ENCODE results near the gene CDH4. TPM values are rescaled to one million over a fixed set of nuclear protein-coding genes. Genes with fewer than 3 reads are reported as not detected.
A peak's percentile ranks its signal among the peaks of the same experiment; 100 is the strongest.

The CDH4 gene
- total and polyA plus RNA-seq, 2 of the 13 experiments (the other 11 are each of a cell fraction or from before 2014, with no cell fraction given): not detected

GRCh38 chr20:61311656-61312387, 59.8 kb downstream of the CDH4 start (continued):
- no peak for TF ChIP-seq ZFP91 (CRISPR knock-in tag; IDR thresholded peaks at IDR 0.05; ENCODE audit: borderline replicate concordance)
- TF ChIP-seq TBX2 (CRISPR knock-in tag; IDR thresholded peaks at IDR 0.05; ENCODE audit: borderline replicate concordance): no peak
- TF ChIP-seq PAF1 (CRISPR knock-in tag; IDR thresholded peaks at IDR 0.05): no peak
- TF ChIP-seq ZNF432 (CRISPR knock-in tag; IDR thresholded peaks at IDR 0.05; ENCODE audit: borderline replicate concordance): no peak
- no peak for TF ChIP-seq DMTF1 (CRISPR knock-in tag; IDR thresholded peaks at IDR 0.05)
- TF ChIP-seq ZKSCAN5 (CRISPR knock-in tag; IDR thresholded peaks at IDR 0.05): no peak
- TF ChIP-seq AHDC1 (CRISPR knock-in tag; IDR thresholded peaks at IDR 0.05; ENCODE audit: borderline replicate concordance): no peak
- TF ChIP-seq ZNF501 (CRISPR knock-in tag; IDR thresholded peaks at IDR 0.05): no peak
- TF ChIP-seq ISL2 (CRISPR knock-in tag; IDR thresholded peaks at IDR 0.05): no peak
- no peak for TF ChIP-seq CEBPZ (IDR thresholded peaks at IDR 0.05; ENCODE audit: low read length)
- peak; percentile 92; the same call in 1 of the 2 replicates for TF ChIP-seq IKZF1 (IDR thresholded peaks at IDR 0.05)
- TF ChIP-seq TBL1XR1 (IDR thresholded peaks at IDR 0.05; ENCODE audit: borderline replicate concordance, low read length, partially characterized antibody): no peak
- TF ChIP-seq FOXK2 (IDR thresholded peaks at IDR 0.05): peak; percentile 62; the same call in 1 of the 2 replicates
- no peak for TF ChIP-seq WIZ (CRISPR knock-in tag; IDR thresholded peaks at IDR 0.05)
- no peak for TF ChIP-seq PITX1 (CRISPR knock-in tag; IDR thresholded peaks at IDR 0.05)
- TF ChIP-seq HMG20A (CRISPR knock-in tag; IDR thresholded peaks at IDR 0.05; ENCODE audit: borderline replicate concordance): no peak
- TF ChIP-seq ONECUT2 (CRISPR knock-in tag; IDR thresholded peaks at IDR 0.05): no peak

All from HepG2 (cell line).